ENCODE measurements around the gene LYPD5. TPM values are rescaled to one million over a fixed set of nuclear protein-coding genes. Genes with fewer than 3 reads are reported as not detected.

Gene LYPD5
- total and polyA plus RNA-seq, 2 of the 8 experiments (the other 6 are each of a cell fraction or from before 2014, with no cell fraction given): 0.74 to 4.3 TPM

GRCh38 chr19:43754503-43755255, 47.6 kb downstream of the LYPD5 start, which contains the start of gene SMG9:
Gene SMG9 (minus strand): TSS chr19:43754962. CDS start chr19:43750741, 4,221 bp downstream.
- Histone ChIP-seq H3K14ac (ENCODE audit: insufficient read length) (no peak within 1 kb of the TSS), H3K27me3 (replicated peaks in 1 of 4; ENCODE audit: control insufficient read depth in 3 of 4, extremely low read depth in 1 of 4, insufficient read depth in 3 of 4, low read length in 3 of 4) (no peaks in the 10 kb centered on the region), H4K8ac (ENCODE audit: extremely low read depth, insufficient read depth, low read length) (peak within 1 kb of the TSS; percentile 96; the same call in 1 of the 2 replicates), H2AFZ (ENCODE audit: low read length) (peak within 1 kb of the TSS; percentile 1; the same call in 1 of the 2 replicates), H2BK12ac (ENCODE audit: low read depth, low read length) (no peak within 1 kb of the TSS), H3K9me3 (ENCODE audit: insufficient read depth in 2 of 2, low read depth in 1 of 2, low read length in 1 of 2) (no peaks in the 10 kb centered on the region), H3K18ac (ENCODE audit: extremely low read depth, low read length) (peak within 1 kb of the TSS; percentile 99), H2BK20ac (ENCODE audit: low read length) (no peak within 1 kb of the TSS), H4K5ac (ENCODE audit: insufficient read length, low read depth, low read length) (peak within 1 kb of the TSS; percentile 99), H3K79me1 (ENCODE audit: low read depth, low read length) (peaks cover 3% of the 10 kb centered on the region; the same call in 1 of the 2 replicates), H2AK5ac (ENCODE audit: low read depth, low read length) (peak within 1 kb of the TSS; percentile 91; the same call in 1 of the 2 replicates), H3K4me3 (ENCODE audit: extremely low read depth in 1 of 4, insufficient read depth in 2 of 4, low read depth in 3 of 4, low read length in 4 of 4) (peak within 1 kb of the TSS; percentile 67 to 88 (median 76)), H3K36me3 (ENCODE audit: control insufficient read depth in 2 of 4, insufficient read depth in 4 of 4, low read length in 3 of 4) (peaks cover 0 to 10% (median 7%) of the 10 kb centered on the region in 4 experiments; a peak in 5 of 8 replicates), H3K4me1 (replicated peaks in 1 of 4; ENCODE audit: control insufficient read depth in 3 of 4, insufficient read depth in 4 of 4, low read length in 3 of 4) (no peaks in the 10 kb centered on the region; a peak in 1 of 7 replicates), H3K23ac (ENCODE audit: insufficient read length) (no peak within 1 kb of the TSS), H3K27ac (ENCODE audit: low read depth, low read length) (peak within 1 kb of the TSS; percentile 90), H3K79me2 (ENCODE audit: control insufficient read depth in 1 of 2, insufficient read depth in 2 of 2, low read length in 2 of 2) (peaks cover 0 to 13% of the 10 kb centered on the region in 2 experiments; a peak in 1 of 4 replicates), H3K56ac (replicated peaks; ENCODE audit: insufficient read length, low read depth, low read length) (peak within 1 kb of the TSS; percentile 94), H3K4ac (replicated peaks; ENCODE audit: insufficient read length, low read depth, low read length) (peak within 1 kb of the TSS; percentile 97), H2BK5ac (ENCODE audit: low read depth, low read length) (peak within 1 kb of the TSS; percentile 55), H4K20me1 (replicated peaks in 1 of 2; ENCODE audit: control insufficient read depth in 1 of 2, insufficient read depth in 2 of 2, low read length in 2 of 2) (no peaks in the 10 kb centered on the region), H2BK15ac (ENCODE audit: low read length) (peak within 1 kb of the TSS; percentile 61; the same call in 1 of the 2 replicates), H3K4me2 (ENCODE audit: insufficient read depth in 1 of 2, low read depth in 2 of 2, low read length in 2 of 2) (peak within 1 kb of the TSS; percentile 77 to 88), H3K9ac (replicated peaks in 1 of 4; ENCODE audit: extremely low read depth in 1 of 4, low read depth in 3 of 4, low read length in 3 of 4) (peak within 1 kb of the TSS; percentile 84 to 94 (median 89)), H4K91ac (replicated peaks; ENCODE audit: insufficient read length, low read length) (peak within 1 kb of the TSS; percentile 99), H3K23me2 (ENCODE audit: low read depth, low read length) (peaks cover 4% of the 10 kb centered on the region; the same call in 1 of the 2 replicates), H2BK120ac (replicated peaks; ENCODE audit: low read depth, low read length) (peak within 1 kb of the TSS; percentile 79)
- no peak for FAIRE-seq
- POLR2A ChIA-PET (ENCODE audit: partially characterized antibody): interaction anchor here (0.7 to 5.4 kb wide), 11 partner anchors 8 to 87 kb away, joined by 3 to 33 read pairs (median 4); no protein-coding TSS in a partner anchor
- 1% methylated on average over 38 of the region's 79 CpGs; no CpG with 5 or more reads in 1 of the 2 experiments for WGBS, 2 experiments (ENCODE audit: extremely low coverage in 1 of 2, insufficient coverage in 1 of 2, insufficient read length in 1 of 2, insufficient replicate concordance in 2 of 2, low coverage in 1 of 2, low lambda C conversion rate in 2 of 2, missing lambda C conversion rate in 1 of 2)
- CTCF ChIA-PET (ENCODE audit: partially characterized antibody): interaction anchor here (9.0 to 30.4 kb wide), 2 partner anchors 11 to 25 kb away, joined by 64 to 703 read pairs; partner anchors contain the start of gene KCNN4
- peak; percentile 93 to 97 for DNase-seq (ENCODE audit: low read depth in 1 of 2, low spot score in 2 of 2)
- TF ChIP-seq SIN3A (conservative IDR thresholded peaks at IDR 0.05 in 1 of 2, IDR thresholded peaks at IDR 0.05 in 1 of 2; ENCODE audit: low read depth in 1 of 2, low read length in 2 of 2) (peak in 1 of 2 experiments; percentile 41; a peak in 1 of 4 replicates), SP4 (IDR thresholded peaks at IDR 0.05; ENCODE audit: low read length) (peak; percentile 48; the same call in 1 of the 2 replicates), PHF8 (conservative IDR thresholded peaks at IDR 0.05; ENCODE audit: low read depth, low read length) (peak; percentile 94), SIRT6 (IDR thresholded peaks at IDR 0.05; ENCODE audit: low read length) (no peak), EZH2 (IDR thresholded peaks at IDR 0.05; ENCODE audit: low read depth, low read length, severe bottlenecking) (no peak), CHD2 (IDR thresholded peaks at IDR 0.05; ENCODE audit: low read length) (0 out of 2 replicates have a peak, but pooled peaks have one; percentile 60), MAFK (IDR thresholded peaks at IDR 0.05; ENCODE audit: low read depth, low read length) (no peak), NRF1 (IDR thresholded peaks at IDR 0.05; ENCODE audit: low read depth, low read length) (peak; percentile 95), HDAC6 (IDR thresholded peaks at IDR 0.05; ENCODE audit: low read depth, low read length) (no peak), RNF2 (IDR thresholded peaks at IDR 0.05; ENCODE audit: borderline replicate concordance, low read depth, low read length, missing control alignments, poor library complexity, severe bottlenecking) (no peak)
